ENCODE data around the gene MRPS27.

DNA sequence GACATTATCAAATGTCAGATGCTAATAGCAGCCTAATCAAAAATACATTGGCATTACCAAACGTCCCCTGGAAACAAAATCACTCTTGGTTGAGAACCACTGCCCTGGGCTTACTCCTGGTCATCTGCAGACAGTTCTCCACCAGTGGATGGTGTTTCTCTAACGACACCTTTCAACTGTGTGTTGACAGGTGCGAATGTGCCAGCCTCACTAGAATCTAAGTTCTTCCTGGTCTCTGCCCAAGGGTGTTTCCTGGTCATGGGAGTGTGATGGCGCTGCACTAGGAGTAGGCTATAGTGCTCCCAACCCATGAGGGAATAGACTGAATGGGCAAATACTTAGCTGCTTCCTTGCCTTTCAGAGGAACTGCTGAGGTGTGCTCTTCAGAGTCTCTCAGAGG lies 105.9 kb downstream of the MRPS27 start:
- TF ChIP-seq, protein P1, sequence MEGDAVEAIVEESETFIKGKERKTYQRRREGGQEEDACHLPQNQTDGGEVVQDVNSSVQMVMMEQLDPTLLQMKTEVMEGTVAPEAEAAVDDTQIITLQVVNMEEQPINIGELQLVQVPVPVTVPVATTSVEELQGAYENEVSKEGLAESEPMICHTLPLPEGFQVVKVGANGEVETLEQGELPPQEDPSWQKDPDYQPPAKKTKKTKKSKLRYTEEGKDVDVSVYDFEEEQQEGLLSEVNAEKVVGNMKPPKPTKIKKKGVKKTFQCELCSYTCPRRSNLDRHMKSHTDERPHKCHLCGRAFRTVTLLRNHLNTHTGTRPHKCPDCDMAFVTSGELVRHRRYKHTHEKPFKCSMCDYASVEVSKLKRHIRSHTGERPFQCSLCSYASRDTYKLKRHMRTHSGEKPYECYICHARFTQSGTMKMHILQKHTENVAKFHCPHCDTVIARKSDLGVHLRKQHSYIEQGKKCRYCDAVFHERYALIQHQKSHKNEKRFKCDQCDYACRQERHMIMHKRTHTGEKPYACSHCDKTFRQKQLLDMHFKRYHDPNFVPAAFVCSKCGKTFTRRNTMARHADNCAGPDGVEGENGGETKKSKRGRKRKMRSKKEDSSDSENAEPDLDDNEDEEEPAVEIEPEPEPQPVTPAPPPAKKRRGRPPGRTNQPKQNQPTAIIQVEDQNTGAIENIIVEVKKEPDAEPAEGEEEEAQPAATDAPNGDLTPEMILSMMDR (IDR thresholded peaks at IDR 0.05): no peak
- no peak for TF ChIP-seq POLR2A (IDR thresholded peaks at IDR 0.05)
